Uterus (tissue), 4 donors: Measurements from ENCODE around the gene COLEC11. TPM values are rescaled to one million over a fixed set of nuclear protein-coding genes. Genes with fewer than 3 reads are reported as not detected.

Experiments
- DNase-seq, 2 donors: peaks; one replicate each; pipeline ENCODE4 v3.0.0-alpha.2; 2019 to 2020
- H3K27ac ChIP-seq, 2 donors: fragments of 200-600 bp; sonication (generic); 1 replicate in 1 of 2; 2 replicates in 1 of 2; pipeline ENCODE4 v1.5.1; 2016 to 2018
- H3K27me3 ChIP-seq, 2 donors: fragments of 200-600 bp; sonication (generic); one replicate each; pipeline ENCODE4 v1.5.1; 2018 to 2019; ENCODE audit warnings: control low read depth in 1 of 2
- H3K36me3 ChIP-seq, 2 donors: fragments of 200-600 bp; sonication (generic); one replicate each; pipeline ENCODE4 v1.5.1; 2019; ENCODE audit warnings: control low read depth in 1 of 2
- H3K4me1 ChIP-seq, 2 donors: fragments of 200-600 bp; sonication (generic); one replicate each; pipeline ENCODE4 v1.5.1; 2018 to 2019; ENCODE audit warnings: control low read depth in 1 of 2
- H3K4me3 ChIP-seq, 2 donors: fragments of 200-600 bp; sonication (generic); 1 replicate in 1 of 2; 2 replicates in 1 of 2; pipeline ENCODE4 v1.5.1; 2018 to 2019; ENCODE audit warnings: mild to moderate bottlenecking in 1 of 2
- H3K9me3 ChIP-seq, 2 donors: fragments of 200-600 bp; sonication (generic); one replicate each; pipeline ENCODE4 v1.5.1; 2019; ENCODE audit warnings: control low read depth in 1 of 2
- CTCF ChIP-seq, 4 experiments: fragments of 200-600 bp in 2 of 4; fragments of 450-650 bp in 2 of 4; sonication (generic) in 2 of 4; IDR thresholded peaks; one replicate each; pipeline ENCODE4 v1.5.1; 2016 to 2019; ENCODE audit warnings: antibody characterized with exemption in 4 of 4, mild to moderate bottlenecking in 2 of 4, moderate library complexity in 1 of 4
- POLR2A ChIP-seq, 2 donors: fragments of 450-650 bp; IDR thresholded peaks; one replicate each; pipeline ENCODE4 v1.6.1; 2016; ENCODE audit warnings: antibody characterized with exemption in 2 of 2, mild to moderate bottlenecking in 1 of 2, moderate library complexity in 1 of 2
- intact Hi-C: fragments of 100-400 bp; cut with DNase I; formaldehyde crosslinking; loops from one replicate; pipeline ENCODE4 v1.15.1; 2023; ENCODE audit warnings: low total_unique reads
- total RNA-seq, 4 donors: library from RNA; depleted of rRNA in 3 of 4; stranded (reverse); fragments of >200 nt in 3 of 4; gene quantifications; one replicate each; pipeline versions ENCODE4 v1.1.0 to v1.2.4, GENCODE V29; 2014 to 2023
- donor health status: DM: yes; HTN: yes; CAD: no.

COLEC11 gene
- total RNA-seq, 4 donors from 2014 or later = 0.37 to 0.55 TPM; not detected in 2

GRCh38 chr2:3669656-3670055, 74.7 kb downstream of the COLEC11 start:
- intact Hi-C loops = no loop called here
- Histone ChIP-seq H3K9me3 (no peaks in the 10 kb centered on the region), H3K36me3 (no peaks in the 10 kb centered on the region), H3K27me3 (no peaks in the 10 kb centered on the region), H3K4me3 (no peak overlapping the region), H3K4me1 (no peaks in the 10 kb centered on the region), H3K27ac (no peak overlapping the region)
- TF ChIP-seq CTCF (IDR thresholded peaks at IDR 0.05) = no peak
- no peak for TF ChIP-seq POLR2A (IDR thresholded peaks at IDR 0.05)
- no peak for DNase-seq

- H3K4me1 ChIP-seq = no peaks in the 10 kb centered on the region
- no peak overlapping the region for H3K27ac ChIP-seq
- H3K27me3 ChIP-seq = no peaks in the 10 kb centered on the region
- no peak for TF ChIP-seq CTCF (IDR thresholded peaks at IDR 0.05)
- no peak for TF ChIP-seq POLR2A (IDR thresholded peaks at IDR 0.05)
- DNase-seq = no peak
- no peak overlapping the region for H3K4me3 ChIP-seq
- intact Hi-C loops = no loop called here
- no peaks in the 10 kb centered on the region for H3K9me3 ChIP-seq
- H3K36me3 ChIP-seq = no peaks in the 10 kb centered on the region
These were observed 75.5 kb downstream of the COLEC11 start for GRCh38 chr2:3670376-3670775.

GRCh38 chr2:3670941-3671340, 76.0 kb downstream of the COLEC11 start:
- DNase-seq = no peak
- H3K9me3 ChIP-seq = no peaks in the 10 kb centered on the region

GRCh38 chr2:3672861-3673678, 78.2 kb downstream of the COLEC11 start:
- H3K36me3 ChIP-seq = no peaks in the 10 kb centered on the region
- H3K27ac ChIP-seq = no peak overlapping the region
- TF ChIP-seq POLR2A (IDR thresholded peaks at IDR 0.05) (no peak), CTCF (IDR thresholded peaks at IDR 0.05) (no peak)
- intact Hi-C loops = no loop called here
- no peaks in the 10 kb centered on the region for H3K9me3 ChIP-seq
- no peak overlapping the region for H3K4me3 ChIP-seq
- no peaks in the 10 kb centered on the region for H3K27me3 ChIP-seq
- H3K4me1 ChIP-seq = no peaks in the 10 kb centered on the region
- no peak for DNase-seq

More at GRCh38 chr2:3670941-3671340, 76.0 kb downstream of the COLEC11 start:
- Histone ChIP-seq H3K4me1 (no peaks in the 10 kb centered on the region), H3K36me3 (no peaks in the 10 kb centered on the region), H3K27ac (no peak overlapping the region), H3K27me3 (no peaks in the 10 kb centered on the region), H3K4me3 (no peak overlapping the region)
- intact Hi-C loops = no loop called here
- TF ChIP-seq CTCF (IDR thresholded peaks at IDR 0.05) (no peak), POLR2A (IDR thresholded peaks at IDR 0.05) (no peak)

GRCh38 chr2:3674066-3674845, 79.3 kb downstream of the COLEC11 start:
- Histone ChIP-seq H3K27me3 (no peaks in the 10 kb centered on the region), H3K4me3 (no peak overlapping the region), H3K27ac (no peak overlapping the region), H3K9me3 (no peaks in the 10 kb centered on the region), H3K4me1 (no peaks in the 10 kb centered on the region), H3K36me3 (no peaks in the 10 kb centered on the region)
- TF ChIP-seq POLR2A (IDR thresholded peaks at IDR 0.05) = no peak
- no peak for TF ChIP-seq CTCF (IDR thresholded peaks at IDR 0.05)
- intact Hi-C loops = no loop called here
- DNase-seq = no peak
